Inflammatory macrophage treated with lipopolysaccharide for 1 hour (primary cell): Measurements from ENCODE around the gene FCHO1.
"Not testable (repeated sequence)": the region's sequence is repeated elsewhere in the genome, so short reads cannot be mapped to it uniquely, and the experiment has no call there.

Experiments
- DNase-seq, 2 donors: peaks; one replicate each; pipeline ENCODE4 v3.0.0-alpha.2; 2020 to 2022

The FCHO1 gene

GRCh38 chr19:17796013-17796837 lies 44.9 kb downstream of the FCHO1 start:
- DNase-seq: no peak

- no peak for DNase-seq
Measured at GRCh38 chr19:17796838-17797423, 45.7 kb downstream of the FCHO1 start.

- peak in 1 of 2 donors; percentile 28 for DNase-seq
Measured at GRCh38 chr19:17797424-17798201, 46.3 kb downstream of the FCHO1 start.

GRCh38 chr19:17798599-17798998 lies 47.3 kb downstream of the FCHO1 start:
- not testable (repeated sequence) for DNase-seq

- DNase-seq: no peak
Measured at GRCh38 chr19:17802137-17802858, 51.0 kb downstream of the FCHO1 start.

- peak; percentile 49 to 55 for DNase-seq
Measured at GRCh38 chr19:17803264-17803896, 52.1 kb downstream of the FCHO1 start.

- no peak for DNase-seq
Measured at GRCh38 chr19:17805427-17805826, 54.1 kb downstream of the FCHO1 start.

- DNase-seq: no peak
Measured at GRCh38 chr19:17806945-17807344, 55.7 kb downstream of the FCHO1 start.

GRCh38 chr19:17807731-17808316 lies 56.5 kb downstream of the FCHO1 start:
- DNase-seq: no peak

- DNase-seq: no peak
Measured at GRCh38 chr19:17811103-17811502, 59.8 kb downstream of the FCHO1 start.

GRCh38 chr19:17811681-17812080 lies 60.4 kb downstream of the FCHO1 start:
- DNase-seq: no peak

- no peak for DNase-seq
Measured at GRCh38 chr19:17812099-17812498, 60.8 kb downstream of the FCHO1 start.

- no peak for DNase-seq
Measured at GRCh38 chr19:17817668-17818363, 66.5 kb downstream of the FCHO1 start.

- DNase-seq: no peak
Measured at GRCh38 chr19:17821190-17821589, 69.9 kb downstream of the FCHO1 start, which contains the start of gene INSL3. INSL3 (minus strand) TSS chr19:17821519; CDS start chr19:17821506, 13 bp downstream.

- DNase-seq: no peak
Measured at GRCh38 chr19:17824339-17824738, 73.1 kb downstream of the FCHO1 start.

GRCh38 chr19:17826508-17827056 lies 75.3 kb downstream of the FCHO1 start:
- DNase-seq: no peak

- no peak for DNase-seq
Measured at GRCh38 chr19:17829855-17830566, 78.7 kb downstream of the FCHO1 start.

- peak in 1 of 2 donors; percentile 6 for DNase-seq
Measured at GRCh38 chr19:17830567-17831418, 79.5 kb downstream of the FCHO1 start.

- DNase-seq: no peak
Measured at GRCh38 chr19:17831419-17831888, 80.2 kb downstream of the FCHO1 start.
